GM12891 (cell line): Measurements from ENCODE around the gene GLI1.
A peak's percentile ranks its signal among the peaks of the same experiment; 100 is the strongest.

Experiments
- DNase-seq: peaks from one replicate; pipeline ENCODE4 v3.0.0; 2011; ENCODE audit warnings: low spot score; ENCODE audit not compliant: insufficient read length
- FAIRE-seq: peaks from 2 replicates; lab custom pipeline; 2011; peaks lifted over from hg19 to GRCh38; lab: Jason Lieb, UNC
- PAX5 ChIP-seq: IDR thresholded peaks from 2 replicates; pipeline ENCODE4 v1.6.1; 2011; ENCODE audit warnings: low read length, moderate library complexity, mild to moderate bottlenecking; ENCODE audit not compliant: insufficient read depth, severe bottlenecking
- POLR2A ChIP-seq: IDR thresholded peaks from 2 replicates; pipeline ENCODE4 v1.6.1; 2011; ENCODE audit warnings: low read depth, low read length, control low read depth
- POLR2AphosphoS5 ChIP-seq: IDR thresholded peaks from 2 replicates; pipeline ENCODE4 v1.6.1; 2011; ENCODE audit warnings: low read depth, low read length, control low read depth
- POU2F2 ChIP-seq: IDR thresholded peaks from 2 replicates; pipeline ENCODE4 v1.6.1; 2011; ENCODE audit warnings: low read depth, mild to moderate bottlenecking, control low read depth, low read length, moderate library complexity
- SPI1 ChIP-seq: IDR thresholded peaks from 2 replicates; pipeline ENCODE4 v1.6.1; 2011; ENCODE audit warnings: low read depth, low read length, control low read depth
- TAF1 ChIP-seq: IDR thresholded peaks from 2 replicates; pipeline ENCODE4 v1.6.1; 2011; ENCODE audit warnings: low read depth, low read length, control low read depth

The GLI1 gene

GRCh38 chr12:57474430-57474829 is 14.8 kb downstream of the GLI1 start:
- no peak for DNase-seq
- no peak for TF ChIP-seq POU2F2
- no peak for TF ChIP-seq TAF1
- no peak for TF ChIP-seq PAX5
- TF ChIP-seq SPI1: no peak
- TF ChIP-seq POLR2AphosphoS5: no peak
- no peak for TF ChIP-seq POLR2A
- peak; percentile 43 for FAIRE-seq

- TF ChIP-seq SPI1: no peak
- no peak for TF ChIP-seq PAX5
- no peak for TF ChIP-seq POLR2A
- no peak for TF ChIP-seq POLR2AphosphoS5
- no peak for TF ChIP-seq POU2F2
- no peak for TF ChIP-seq TAF1
- no peak for DNase-seq
- FAIRE-seq: peak; percentile 45
Observed at GRCh38 chr12:57474862-57475261, 15.3 kb downstream of the GLI1 start.

- DNase-seq: no peak
- TF ChIP-seq POLR2AphosphoS5 (no peak), POLR2A (no peak), PAX5 (no peak), SPI1 (no peak), POU2F2 (no peak), TAF1 (no peak)
- FAIRE-seq: no peak
Observed at GRCh38 chr12:57475271-57476161, 15.9 kb downstream of the GLI1 start.

- TF ChIP-seq POU2F2 (no peak), PAX5 (no peak), SPI1 (no peak), TAF1 (no peak), POLR2A (no peak), POLR2AphosphoS5 (no peak)
- DNase-seq (peak; percentile 77), FAIRE-seq (peak; percentile 97)
Observed at GRCh38 chr12:57476162-57476992, 16.8 kb downstream of the GLI1 start.

GRCh38 chr12:57476993-57477709 is 17.6 kb downstream of the GLI1 start:
- no peak for DNase-seq
- TF ChIP-seq SPI1: no peak
- TF ChIP-seq POLR2A: no peak
- TF ChIP-seq POU2F2: no peak
- TF ChIP-seq PAX5: no peak
- TF ChIP-seq POLR2AphosphoS5: no peak
- no peak for TF ChIP-seq TAF1
- no peak for FAIRE-seq

GRCh38 chr12:57477710-57478681 is 18.4 kb downstream of the GLI1 start:
- DNase-seq: no peak
- peak; percentile 92 for FAIRE-seq
- TF ChIP-seq TAF1: 0 out of 2 replicates have a peak, but pooled peaks have one; percentile 41
- 0 out of 2 replicates have a peak, but pooled peaks have one; percentile 28 for TF ChIP-seq SPI1
- peak; percentile 56; the same call in 1 of the 2 replicates for TF ChIP-seq POLR2A
- no peak for TF ChIP-seq PAX5
- no peak for TF ChIP-seq POU2F2
- TF ChIP-seq POLR2AphosphoS5: no peak

GRCh38 chr12:57479043-57479375 is 19.4 kb downstream of the GLI1 start:
- no peak for DNase-seq
- TF ChIP-seq POLR2A: no peak
- TF ChIP-seq SPI1: no peak
- no peak for TF ChIP-seq PAX5
- no peak for TF ChIP-seq TAF1
- no peak for TF ChIP-seq POLR2AphosphoS5
- TF ChIP-seq POU2F2: no peak
- FAIRE-seq: no peak
